Vagina (tissue), 2 donors: ENCODE data around the gene TRIM59. TPM values are rescaled to one million over a fixed set of nuclear protein-coding genes. Genes with fewer than 3 reads are reported as not detected.

Experiments
- DNase-seq, 2 donors: peaks; one replicate each; pipeline ENCODE4 v3.0.0-alpha.2; 2017; ENCODE audit errors: extremely low spot score in 2 of 2
- H3K27ac ChIP-seq: fragments of 200-600 bp; sonication (generic); one replicate; pipeline ENCODE4 v1.5.1; 2019
- H3K27me3 ChIP-seq: fragments of 200-600 bp; sonication (generic); one replicate; pipeline ENCODE4 v1.5.1; 2019
- H3K36me3 ChIP-seq, 2 donors: fragments of 200-600 bp; sonication (generic); one replicate each; pipeline ENCODE4 v1.5.1; 2017 to 2019
- H3K4me1 ChIP-seq: fragments of 200-600 bp; sonication (generic); one replicate; pipeline ENCODE4 v1.5.1; 2019
- H3K4me3 ChIP-seq, 2 donors: fragments of 200-600 bp; sonication (generic); 1 replicate in 1 of 2; 2 replicates in 1 of 2; pipeline ENCODE4 v1.5.1; 2016 to 2019
- H3K9me3 ChIP-seq: fragments of 200-600 bp; sonication (generic); one replicate; pipeline ENCODE4 v1.5.1; 2019
- POLR2A ChIP-seq, 2 donors: fragments of 450-650 bp; IDR thresholded peaks; one replicate each; pipeline ENCODE4 v1.6.1; 2017; ENCODE audit warnings: antibody characterized with exemption in 2 of 2, mild to moderate bottlenecking in 2 of 2, moderate library complexity in 2 of 2
- POLR2AphosphoS5 ChIP-seq, 2 donors: sonication (generic); formaldehyde crosslinking; IDR thresholded peaks; one replicate each; pipeline ENCODE4 v1.9.0; 2017; ENCODE audit warnings: antibody characterized with exemption in 2 of 2, mild to moderate bottlenecking in 2 of 2, low read depth in 1 of 2; ENCODE audit not compliant: insufficient read depth in 1 of 2
- intact Hi-C: fragments of 100-400 bp; cut with DNase I; formaldehyde crosslinking; loops from one replicate; pipeline ENCODE4 v1.15.1; 2023
- total RNA-seq: library from RNA; depleted of rRNA; stranded (reverse); fragments of >200 nt; gene quantifications from one replicate; pipeline ENCODE4 v1.2.3, GENCODE V29; 2016
- TF ChIP-seq, protein P1 (sequence below), 3 experiments: fragments of 450-650 bp in 2 of 3; fragments of 200-600 bp in 1 of 3; sonication (generic) in 1 of 3; IDR thresholded peaks; one replicate each; pipeline ENCODE4 v1.5.1; 2017 to 2019; ENCODE audit warnings: antibody characterized with exemption in 3 of 3, mild to moderate bottlenecking in 2 of 3, moderate library complexity in 2 of 3

TRIM59 gene
- total RNA-seq, 1 donor from 2014 or later, result 6.1 TPM

DNA sequence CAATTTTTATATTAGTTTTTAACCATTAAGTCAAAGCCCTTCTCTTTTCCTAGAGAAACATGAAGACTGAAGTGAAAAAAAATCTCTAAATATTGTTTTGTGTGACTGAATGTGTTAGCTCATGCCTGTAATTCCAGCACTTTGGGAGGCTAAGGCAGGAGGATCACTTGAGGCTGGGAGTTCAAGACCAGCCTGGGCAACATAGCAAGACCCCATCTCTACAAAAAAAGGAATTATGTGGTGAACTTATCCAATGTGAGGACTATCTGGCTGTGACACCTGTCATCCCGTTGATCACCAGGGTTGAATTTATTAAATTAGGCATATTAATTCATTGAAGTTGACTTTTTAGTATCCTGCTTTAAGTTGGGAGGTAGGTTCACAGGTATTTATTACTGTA is 37.1 kb downstream of the TRIM59 start:
- Histone ChIP-seq H3K27ac (no peak overlapping the region), H3K9me3 (no peaks in the 10 kb centered on the region), H3K4me1 (no peaks in the 10 kb centered on the region), H3K27me3 (no peaks in the 10 kb centered on the region), H3K4me3 (no peak overlapping the region), H3K36me3 (peaks cover 0 to 16% of the 10 kb centered on the region in 2 donors)
- intact Hi-C loops, result no loop called here
- no peak for DNase-seq
- TF ChIP-seq, protein P1, sequence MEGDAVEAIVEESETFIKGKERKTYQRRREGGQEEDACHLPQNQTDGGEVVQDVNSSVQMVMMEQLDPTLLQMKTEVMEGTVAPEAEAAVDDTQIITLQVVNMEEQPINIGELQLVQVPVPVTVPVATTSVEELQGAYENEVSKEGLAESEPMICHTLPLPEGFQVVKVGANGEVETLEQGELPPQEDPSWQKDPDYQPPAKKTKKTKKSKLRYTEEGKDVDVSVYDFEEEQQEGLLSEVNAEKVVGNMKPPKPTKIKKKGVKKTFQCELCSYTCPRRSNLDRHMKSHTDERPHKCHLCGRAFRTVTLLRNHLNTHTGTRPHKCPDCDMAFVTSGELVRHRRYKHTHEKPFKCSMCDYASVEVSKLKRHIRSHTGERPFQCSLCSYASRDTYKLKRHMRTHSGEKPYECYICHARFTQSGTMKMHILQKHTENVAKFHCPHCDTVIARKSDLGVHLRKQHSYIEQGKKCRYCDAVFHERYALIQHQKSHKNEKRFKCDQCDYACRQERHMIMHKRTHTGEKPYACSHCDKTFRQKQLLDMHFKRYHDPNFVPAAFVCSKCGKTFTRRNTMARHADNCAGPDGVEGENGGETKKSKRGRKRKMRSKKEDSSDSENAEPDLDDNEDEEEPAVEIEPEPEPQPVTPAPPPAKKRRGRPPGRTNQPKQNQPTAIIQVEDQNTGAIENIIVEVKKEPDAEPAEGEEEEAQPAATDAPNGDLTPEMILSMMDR (IDR thresholded peaks at IDR 0.05), result no peak
- TF ChIP-seq POLR2AphosphoS5 (IDR thresholded peaks at IDR 0.05; ENCODE audit: insufficient read depth in 1 of 2, low read depth in 1 of 2), result no peak
- TF ChIP-seq POLR2A (IDR thresholded peaks at IDR 0.05), result no peak

- DNase-seq, result no peak
- H3K9me3 ChIP-seq, result no peaks in the 10 kb centered on the region
- intact Hi-C loops, result no loop called here
- peaks cover 0 to 7% of the 10 kb centered on the region in 2 donors for H3K36me3 ChIP-seq
- H3K27me3 ChIP-seq, result no peaks in the 10 kb centered on the region
- H3K27ac ChIP-seq, result no peak overlapping the region
- TF ChIP-seq, protein P1 (IDR thresholded peaks at IDR 0.05), result no peak
- TF ChIP-seq POLR2AphosphoS5 (IDR thresholded peaks at IDR 0.05; ENCODE audit: insufficient read depth in 1 of 2, low read depth in 1 of 2), result no peak
- TF ChIP-seq POLR2A (IDR thresholded peaks at IDR 0.05), result no peak
- no peaks in the 10 kb centered on the region for H3K4me1 ChIP-seq
- no peak overlapping the region for H3K4me3 ChIP-seq
Measured at GRCh38 chr3:160409812-160410610, 39.6 kb downstream of the TRIM59 start.

GRCh38 chr3:160403796-160404470 is 45.7 kb downstream of the TRIM59 start:
- intact Hi-C loops, result no loop called here
- TF ChIP-seq POLR2AphosphoS5 (IDR thresholded peaks at IDR 0.05; ENCODE audit: insufficient read depth in 1 of 2, low read depth in 1 of 2) (no peak), POLR2A (IDR thresholded peaks at IDR 0.05) (no peak)
- TF ChIP-seq, protein P1 (IDR thresholded peaks at IDR 0.05), result no peak
- Histone ChIP-seq H3K27me3 (no peaks in the 10 kb centered on the region), H3K4me3 (no peak overlapping the region), H3K9me3 (no peaks in the 10 kb centered on the region), H3K4me1 (peaks cover 26% of the 10 kb centered on the region), H3K27ac (peak overlapping the region; percentile 97), H3K36me3 (no peaks in the 10 kb centered on the region)
- DNase-seq, result no peak

- Histone ChIP-seq H3K27me3 (no peaks in the 10 kb centered on the region), H3K4me3 (no peak overlapping the region), H3K9me3 (no peaks in the 10 kb centered on the region), H3K27ac (peak overlapping the region; percentile 97), H3K36me3 (no peaks in the 10 kb centered on the region), H3K4me1 (peaks cover 33% of the 10 kb centered on the region)
- TF ChIP-seq, protein P1 (IDR thresholded peaks at IDR 0.05), result no peak
- TF ChIP-seq POLR2A (IDR thresholded peaks at IDR 0.05), result no peak
- TF ChIP-seq POLR2AphosphoS5 (IDR thresholded peaks at IDR 0.05; ENCODE audit: insufficient read depth in 1 of 2, low read depth in 1 of 2), result no peak
- DNase-seq, result no peak
- intact Hi-C loops, result no loop called here
Measured at GRCh38 chr3:160403028-160403545, 46.5 kb downstream of the TRIM59 start.
